Naive thymus-derived CD8-positive, alpha-beta T cell (primary cell): ENCODE measurements around the gene ATXN1. TPM values are rescaled to one million over a fixed set of nuclear protein-coding genes. Genes with fewer than 3 reads are reported as not detected.
A peak's percentile ranks its signal among the peaks of the same experiment; 100 is the strongest.

Experiments used
- ATAC-seq, 2 donors: fragments of 150-1000 bp; cut with Tn5 transposase in 1 of 2; sonication (Bioruptor Pico), chemical (Tn5 transposase) in 1 of 2; 1 replicate in 1 of 2; 2 replicates in 1 of 2; pipeline ENCODE4 v1.10.0; 2021; ENCODE audit warnings: mild to moderate bottlenecking in 2 of 2, moderate library complexity in 2 of 2
- POLR2A ChIA-PET: fragments of 350-600 bp; sonication (Branson Sonifier 250); formaldehyde crosslinking; loops from one replicate; lab custom pipeline; 2021; ENCODE audit warnings: antibody characterized with exemption; lab: Charles Lee
- DNase-seq, 10 donors: peaks; one replicate each; pipeline versions ENCODE4 v3.0.0 to v3.0.0-alpha.2; 2020 to 2022
- H3K27ac Mint-ChIP-seq, 10 donors: one replicate each; pipeline ENCODE4 v1.8.0; 2020 to 2022; ENCODE audit warnings: mild to moderate bottlenecking in 10 of 10, mixed read lengths in 10 of 10, moderate library complexity in 4 of 10, inconsistent platforms in 1 of 10
- H3K27me3 Mint-ChIP-seq, 5 donors: one replicate each; pipeline ENCODE4 v1.8.0; 2021 to 2022; ENCODE audit warnings: mixed read lengths in 5 of 5
- H3K36me3 Mint-ChIP-seq, 3 donors: one replicate each; pipeline ENCODE4 v1.8.0; 2020 to 2022; ENCODE audit warnings: mixed read lengths in 3 of 3, mild to moderate bottlenecking in 2 of 3, inconsistent platforms in 1 of 3
- H3K4me1 Mint-ChIP-seq, 4 donors: one replicate each; pipeline ENCODE4 v1.8.0; 2021 to 2022; ENCODE audit warnings: mixed read lengths in 4 of 4
- H3K4me3 Mint-ChIP-seq, 10 donors: one replicate each; pipeline ENCODE4 v1.8.0; 2020 to 2022; ENCODE audit warnings: mild to moderate bottlenecking in 10 of 10, mixed read lengths in 10 of 10, moderate library complexity in 6 of 10, inconsistent platforms in 1 of 10
- H3K9me3 Mint-ChIP-seq, 9 donors: one replicate each; pipeline ENCODE4 v1.8.0; 2020 to 2022; ENCODE audit warnings: mixed read lengths in 9 of 9, mild to moderate bottlenecking in 3 of 9, inconsistent platforms in 1 of 9, moderate library complexity in 1 of 9
- polyA plus RNA-seq, 3 donors: library from polyadenylated mRNA; unstranded; fragments of 300-500 nt; fragmentation: Illumina TruSeq; gene quantifications; one replicate each; pipeline ENCODE4 v1.2.3, GENCODE V29; 2021
- total RNA-seq, 8 experiments: library from RNA in 2 of 8; stranded (reverse) in 2 of 8; gene quantifications; one replicate each; pipeline ENCODE4 v1.2.3 and lab custom pipeline; 2021 to 2026

Gene ATXN1
- total and polyA plus RNA-seq, 5 experiments from 2014 or later, result 2.7 to 42.3 (median 8.2) TPM

- H3K36me3 Mint-ChIP-seq, result peaks cover 0 to 43% (median 7%) of the 10 kb centered on the region in 3 donors
- DNase-seq (no peak), ATAC-seq (no peak)
- H3K27ac Mint-ChIP-seq, result peak overlapping the region in 3 of 10 donors; percentile 1 to 53 (median 45)
- H3K9me3 Mint-ChIP-seq, result no peaks in the 10 kb centered on the region
- H3K27me3 Mint-ChIP-seq, result no peaks in the 10 kb centered on the region
- POLR2A ChIA-PET, result interaction anchor here (0.5 to 1.2 kb wide), 2 partner anchors 11 to 1500 kb away, joined by 4 to 6 read pairs; no protein-coding TSS in a partner anchor
- no peak overlapping the region for H3K4me3 Mint-ChIP-seq
- H3K4me1 Mint-ChIP-seq, result peaks cover 29 to 61% (median 45%) of the 10 kb centered on the region in 4 donors
Observed at GRCh38 chr6:16747232-16748024, 13.8 kb downstream of the ATXN1 start.

- H3K9me3 Mint-ChIP-seq, result no peaks in the 10 kb centered on the region
- peaks cover 29 to 64% (median 50%) of the 10 kb centered on the region in 4 donors for H3K4me1 Mint-ChIP-seq
- no peak for ATAC-seq
- no peak for DNase-seq
- POLR2A ChIA-PET, result interaction anchor here (1.2 kb wide), 1 partner anchor 11 kb away, joined by 4 read pairs; no protein-coding TSS in a partner anchor
- H3K4me3 Mint-ChIP-seq, result no peak overlapping the region
- no peaks in the 10 kb centered on the region for H3K27me3 Mint-ChIP-seq
- H3K27ac Mint-ChIP-seq, result peak overlapping the region in 1 of 10 donors; percentile 25
- peaks cover 0 to 40% (median 5%) of the 10 kb centered on the region in 3 donors for H3K36me3 Mint-ChIP-seq
Observed at GRCh38 chr6:16746812-16747211, 14.4 kb downstream of the ATXN1 start.

- Mint-ChIP-seq H3K27ac (no peak overlapping the region), H3K4me1 (peaks cover 29 to 69% (median 51%) of the 10 kb centered on the region in 4 donors), H3K27me3 (no peaks in the 10 kb centered on the region), H3K36me3 (peaks cover 0 to 40% (median 2%) of the 10 kb centered on the region in 3 donors), H3K4me3 (no peak overlapping the region), H3K9me3 (no peaks in the 10 kb centered on the region)
- POLR2A ChIA-PET, result no interaction called here
- ATAC-seq (no peak), DNase-seq (no peak)
Observed at GRCh38 chr6:16746401-16746800, 14.9 kb downstream of the ATXN1 start.

GRCh38 chr6:16743664-16744210, 17.5 kb downstream of the ATXN1 start:
- peak overlapping the region in 2 of 10 donors; percentile 23 to 45 for H3K27ac Mint-ChIP-seq
- no peak for ATAC-seq
- H3K9me3 Mint-ChIP-seq, result no peaks in the 10 kb centered on the region
- H3K27me3 Mint-ChIP-seq, result no peaks in the 10 kb centered on the region
- peaks cover 21 to 63% (median 47%) of the 10 kb centered on the region in 4 donors for H3K4me1 Mint-ChIP-seq
- H3K36me3 Mint-ChIP-seq, result peaks cover 0 to 37% (median 0%) of the 10 kb centered on the region in 3 donors
- no peak overlapping the region for H3K4me3 Mint-ChIP-seq
- POLR2A ChIA-PET, result no interaction called here
- DNase-seq, result no peak

GRCh38 chr6:16742116-16742515, 19.1 kb downstream of the ATXN1 start:
- POLR2A ChIA-PET, result no interaction called here
- no peak for DNase-seq
- no peak overlapping the region for H3K4me3 Mint-ChIP-seq

GRCh38 chr6:16741112-16742016, 19.9 kb downstream of the ATXN1 start:
- no peaks in the 10 kb centered on the region for H3K9me3 Mint-ChIP-seq
- no peak overlapping the region for H3K4me3 Mint-ChIP-seq
- DNase-seq (no peak), ATAC-seq (no peak)
- H3K36me3 Mint-ChIP-seq, result peaks cover 0 to 35% (median 0%) of the 10 kb centered on the region in 3 donors
- peaks cover 20 to 57% (median 44%) of the 10 kb centered on the region in 4 donors for H3K4me1 Mint-ChIP-seq
- H3K27me3 Mint-ChIP-seq, result no peaks in the 10 kb centered on the region
- peak overlapping the region in 4 of 10 donors; percentile 3 to 55 (median 28) for H3K27ac Mint-ChIP-seq
- POLR2A ChIA-PET, result no interaction called here

More at GRCh38 chr6:16742116-16742515, 19.1 kb downstream of the ATXN1 start:
- Mint-ChIP-seq H3K36me3 (peaks cover 0 to 35% (median 0%) of the 10 kb centered on the region in 3 donors), H3K4me1 (peaks cover 19 to 55% (median 45%) of the 10 kb centered on the region in 4 donors), H3K9me3 (no peaks in the 10 kb centered on the region), H3K27ac (peak overlapping the region in 1 of 10 donors; percentile 68), H3K27me3 (no peaks in the 10 kb centered on the region)
- ATAC-seq, result no peak

GRCh38 chr6:16740097-16740496, 21.2 kb downstream of the ATXN1 start:
- ATAC-seq, result no peak
- Mint-ChIP-seq H3K27me3 (no peaks in the 10 kb centered on the region), H3K27ac (no peak overlapping the region), H3K4me3 (no peak overlapping the region), H3K9me3 (no peaks in the 10 kb centered on the region), H3K36me3 (peaks cover 0 to 35% (median 0%) of the 10 kb centered on the region in 3 donors), H3K4me1 (peaks cover 18 to 49% (median 37%) of the 10 kb centered on the region in 4 donors)
- no peak for DNase-seq
- POLR2A ChIA-PET, result interaction anchor here (1.3 to 2.4 kb wide), 2 partner anchors 19 to 23 kb away, joined by 3 to 7 read pairs; no protein-coding TSS in a partner anchor

GRCh38 chr6:16739329-16739801, 21.9 kb downstream of the ATXN1 start:
- Mint-ChIP-seq H3K36me3 (peaks cover 0 to 38% (median 0%) of the 10 kb centered on the region in 3 donors), H3K9me3 (no peaks in the 10 kb centered on the region), H3K27ac (no peak overlapping the region), H3K4me1 (peaks cover 18 to 44% (median 34%) of the 10 kb centered on the region in 4 donors), H3K4me3 (no peak overlapping the region), H3K27me3 (no peaks in the 10 kb centered on the region)
- ATAC-seq (peak; percentile 28 to 33), DNase-seq (no peak)
- POLR2A ChIA-PET, result interaction anchor here (1.0 to 2.4 kb wide), 3 partner anchors 20 to 24 kb away, joined by 3 to 7 read pairs (median 3); partner anchors contain the start of gene ATXN1

GRCh38 chr6:16737925-16738324, 23.3 kb downstream of the ATXN1 start:
- Mint-ChIP-seq H3K4me3 (no peak overlapping the region), H3K27ac (peak overlapping the region in 2 of 10 donors; percentile 15 to 43), H3K36me3 (peaks cover 0 to 44% (median 3%) of the 10 kb centered on the region in 3 donors), H3K4me1 (peaks cover 11 to 34% (median 23%) of the 10 kb centered on the region in 4 donors), H3K27me3 (no peaks in the 10 kb centered on the region), H3K9me3 (no peaks in the 10 kb centered on the region)
- no peak for ATAC-seq
- POLR2A ChIA-PET, result no interaction called here
- no peak for DNase-seq

- no peaks in the 10 kb centered on the region for H3K9me3 Mint-ChIP-seq
- no peaks in the 10 kb centered on the region for H3K27me3 Mint-ChIP-seq
- peaks cover 5 to 35% (median 22%) of the 10 kb centered on the region in 4 donors for H3K4me1 Mint-ChIP-seq
- no peak overlapping the region for H3K4me3 Mint-ChIP-seq
- H3K27ac Mint-ChIP-seq, result peak overlapping the region in 3 of 10 donors; percentile 8 to 32 (median 15)
- ATAC-seq, result no peak
- DNase-seq, result no peak
- peaks cover 0 to 39% (median 3%) of the 10 kb centered on the region in 3 donors for H3K36me3 Mint-ChIP-seq
- POLR2A ChIA-PET, result no interaction called here
Observed at GRCh38 chr6:16736856-16737775, 24.1 kb downstream of the ATXN1 start.

GRCh38 chr6:16735014-16735413, 26.2 kb downstream of the ATXN1 start:
- Mint-ChIP-seq H3K36me3 (peaks cover 0 to 34% (median 3%) of the 10 kb centered on the region in 3 donors), H3K27me3 (no peaks in the 10 kb centered on the region), H3K4me1 (peaks cover 12 to 35% (median 29%) of the 10 kb centered on the region in 4 donors), H3K4me3 (no peak overlapping the region), H3K27ac (no peak overlapping the region), H3K9me3 (no peaks in the 10 kb centered on the region)
- POLR2A ChIA-PET, result interaction anchor here (0.6 kb wide), 1 partner anchor 24 kb away, joined by 4 read pairs; no protein-coding TSS in a partner anchor
- no peak for ATAC-seq
- DNase-seq, result no peak
